ENCODE results near the gene FAM184B. TPM values are rescaled to one million over a fixed set of nuclear protein-coding genes. Genes with fewer than 3 reads are reported as not detected.

FAM184B gene
- total RNA-seq, 4 donors from 2014 or later, result 0.11 to 0.53 (median 0.49) TPM; not detected in 1

- H3K9me3 ChIP-seq, result no peaks in the 10 kb centered on the region
- intact Hi-C loops (cut with DNase I; ENCODE audit: low total_unique reads) (no loop called here), in situ Hi-C loops (cut with MboI; ENCODE audit: low sequenced_read_pairs in 4 of 4) (no loop called here)
- no peaks in the 10 kb centered on the region for H3K36me3 ChIP-seq
- no peak overlapping the region for H3K4me3 ChIP-seq
- DNase-seq (no peak), ATAC-seq (no peak)
- no peaks in the 10 kb centered on the region for H3K4me1 ChIP-seq
- H3K27ac ChIP-seq, result no peak overlapping the region
- no peak for TF ChIP-seq POLR2A (IDR thresholded peaks at IDR 0.05)
- no peak for TF ChIP-seq CTCF (IDR thresholded peaks at IDR 0.05 in 4 of 5, conservative IDR thresholded peaks at IDR 0.05 in 1 of 5)
- H3K27me3 ChIP-seq, result no peaks in the 10 kb centered on the region
These were observed 59.7 kb downstream of the FAM184B start for GRCh38 chr4:17721496-17722355.

- DNase-seq, result no peak
- no peaks in the 10 kb centered on the region for H3K36me3 ChIP-seq
- intact Hi-C loops (cut with DNase I; ENCODE audit: low total_unique reads) (no loop called here), in situ Hi-C loops (cut with MboI; ENCODE audit: low sequenced_read_pairs in 4 of 4) (no loop called here)
- H3K27me3 ChIP-seq, result no peaks in the 10 kb centered on the region
- TF ChIP-seq CTCF (IDR thresholded peaks at IDR 0.05 in 4 of 5, conservative IDR thresholded peaks at IDR 0.05 in 1 of 5), result no peak
- no peak for TF ChIP-seq POLR2A (IDR thresholded peaks at IDR 0.05)
- no peaks in the 10 kb centered on the region for H3K4me1 ChIP-seq
- H3K4me3 ChIP-seq, result no peak overlapping the region
- H3K9me3 ChIP-seq, result no peaks in the 10 kb centered on the region
- no peak for ATAC-seq
- no peak overlapping the region for H3K27ac ChIP-seq
These were observed 62.3 kb downstream of the FAM184B start for GRCh38 chr4:17719106-17719505.

- Histone ChIP-seq H3K4me1 (no peaks in the 10 kb centered on the region), H3K27ac (no peak overlapping the region), H3K4me3 (no peak overlapping the region), H3K9me3 (no peaks in the 10 kb centered on the region), H3K27me3 (no peaks in the 10 kb centered on the region), H3K36me3 (no peaks in the 10 kb centered on the region)
- intact Hi-C loops (cut with DNase I; ENCODE audit: low total_unique reads), result no loop called here
- in situ Hi-C loops (cut with MboI; ENCODE audit: low sequenced_read_pairs in 4 of 4), result no loop called here
- ATAC-seq (no peak), DNase-seq (no peak)
- TF ChIP-seq POLR2A (IDR thresholded peaks at IDR 0.05), result no peak
- no peak for TF ChIP-seq CTCF (IDR thresholded peaks at IDR 0.05 in 4 of 5, conservative IDR thresholded peaks at IDR 0.05 in 1 of 5)
These were observed 63.0 kb downstream of the FAM184B start for GRCh38 chr4:17718471-17718870.

- Histone ChIP-seq H3K27me3 (no peaks in the 10 kb centered on the region), H3K27ac (no peak overlapping the region), H3K9me3 (no peaks in the 10 kb centered on the region), H3K4me3 (no peak overlapping the region), H3K36me3 (no peaks in the 10 kb centered on the region), H3K4me1 (no peaks in the 10 kb centered on the region)
- TF ChIP-seq POLR2A (IDR thresholded peaks at IDR 0.05) (no peak), CTCF (IDR thresholded peaks at IDR 0.05 in 4 of 5, conservative IDR thresholded peaks at IDR 0.05 in 1 of 5) (no peak)
- DNase-seq (no peak), ATAC-seq (no peak)
- intact Hi-C loops (cut with DNase I; ENCODE audit: low total_unique reads) (no loop called here), in situ Hi-C loops (cut with MboI; ENCODE audit: low sequenced_read_pairs in 4 of 4) (no loop called here)
These were observed 64.1 kb downstream of the FAM184B start for GRCh38 chr4:17717301-17717700.

Data from gastrocnemius medialis (tissue), 4 donors.